PFSK-1 (cell line): ENCODE results near the gene NDC80.

Experiments used
- POLR2AphosphoS5 ChIP-seq: IDR thresholded peaks from 2 replicates; pipeline ENCODE4 v1.6.1; 2012; ENCODE audit warnings: low read depth, mild to moderate bottlenecking, control low read depth, low read length, moderate library complexity
- SIN3A ChIP-seq: IDR thresholded peaks from 2 replicates; pipeline ENCODE4 v1.6.1; 2012; ENCODE audit warnings: mild to moderate bottlenecking, low read length, moderate library complexity, borderline replicate concordance; ENCODE audit not compliant: insufficient read depth
- TAF1 ChIP-seq: IDR thresholded peaks from 2 replicates; pipeline ENCODE4 v1.6.1; 2012; ENCODE audit warnings: low read length, control low read depth, borderline replicate concordance; ENCODE audit not compliant: insufficient read depth
- TF ChIP-seq, protein P1 (sequence below), 2 experiments: IDR thresholded peaks; 2 replicates each; pipeline versions ENCODE4 v1.6.1 to v1.8.0; 2011 to 2012; ENCODE audit warnings: low read depth in 2 of 2, low read length in 2 of 2, control low read depth in 1 of 2, inconsistent platforms in 1 of 2, mild to moderate bottlenecking in 1 of 2, moderate library complexity in 1 of 2; ENCODE audit not compliant: insufficient read depth in 1 of 2

DNA sequence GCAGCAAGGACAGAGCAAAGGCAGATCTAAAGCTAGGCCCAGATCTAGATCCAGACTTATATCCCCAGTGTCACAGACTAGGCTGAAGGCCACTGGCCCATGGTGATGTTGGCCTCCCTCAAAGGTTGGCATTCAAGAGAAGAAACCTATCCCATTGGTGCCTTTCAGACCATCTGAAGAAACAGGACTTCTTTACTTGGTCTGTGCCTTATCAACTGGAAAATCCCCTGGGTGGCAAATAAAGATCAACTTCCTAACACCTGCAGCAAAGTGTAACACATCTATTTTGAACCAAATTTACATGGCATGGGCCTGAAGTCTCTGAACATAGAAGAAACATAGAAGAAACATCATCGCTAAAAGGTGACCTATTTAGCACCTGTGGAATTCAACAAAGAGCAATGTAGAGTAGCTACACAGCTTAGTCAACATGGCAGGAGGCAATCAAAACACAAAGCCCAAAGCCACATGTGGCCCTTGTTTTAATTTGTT is 35.9 kb upstream of the NDC80 start:
- TF ChIP-seq TAF1 (no peak), SIN3A (no peak), POLR2AphosphoS5 (no peak)
- TF ChIP-seq, protein P1, sequence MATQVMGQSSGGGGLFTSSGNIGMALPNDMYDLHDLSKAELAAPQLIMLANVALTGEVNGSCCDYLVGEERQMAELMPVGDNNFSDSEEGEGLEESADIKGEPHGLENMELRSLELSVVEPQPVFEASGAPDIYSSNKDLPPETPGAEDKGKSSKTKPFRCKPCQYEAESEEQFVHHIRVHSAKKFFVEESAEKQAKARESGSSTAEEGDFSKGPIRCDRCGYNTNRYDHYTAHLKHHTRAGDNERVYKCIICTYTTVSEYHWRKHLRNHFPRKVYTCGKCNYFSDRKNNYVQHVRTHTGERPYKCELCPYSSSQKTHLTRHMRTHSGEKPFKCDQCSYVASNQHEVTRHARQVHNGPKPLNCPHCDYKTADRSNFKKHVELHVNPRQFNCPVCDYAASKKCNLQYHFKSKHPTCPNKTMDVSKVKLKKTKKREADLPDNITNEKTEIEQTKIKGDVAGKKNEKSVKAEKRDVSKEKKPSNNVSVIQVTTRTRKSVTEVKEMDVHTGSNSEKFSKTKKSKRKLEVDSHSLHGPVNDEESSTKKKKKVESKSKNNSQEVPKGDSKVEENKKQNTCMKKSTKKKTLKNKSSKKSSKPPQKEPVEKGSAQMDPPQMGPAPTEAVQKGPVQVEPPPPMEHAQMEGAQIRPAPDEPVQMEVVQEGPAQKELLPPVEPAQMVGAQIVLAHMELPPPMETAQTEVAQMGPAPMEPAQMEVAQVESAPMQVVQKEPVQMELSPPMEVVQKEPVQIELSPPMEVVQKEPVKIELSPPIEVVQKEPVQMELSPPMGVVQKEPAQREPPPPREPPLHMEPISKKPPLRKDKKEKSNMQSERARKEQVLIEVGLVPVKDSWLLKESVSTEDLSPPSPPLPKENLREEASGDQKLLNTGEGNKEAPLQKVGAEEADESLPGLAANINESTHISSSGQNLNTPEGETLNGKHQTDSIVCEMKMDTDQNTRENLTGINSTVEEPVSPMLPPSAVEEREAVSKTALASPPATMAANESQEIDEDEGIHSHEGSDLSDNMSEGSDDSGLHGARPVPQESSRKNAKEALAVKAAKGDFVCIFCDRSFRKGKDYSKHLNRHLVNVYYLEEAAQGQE (IDR thresholded peaks at IDR 0.05; ENCODE audit: insufficient read depth in 1 of 2, low read depth in 2 of 2, low read length in 2 of 2), result no peak
